Testis (tissue), 3 donors: Measurements from ENCODE around the gene TMEM198. TPM values are rescaled to one million over a fixed set of nuclear protein-coding genes. Genes with fewer than 3 reads are reported as not detected.

Experiments used
- DNase-seq: peaks from one replicate; pipeline ENCODE4 v3.0.0-alpha.2; 2019
- H3K27ac ChIP-seq, 2 donors: fragments of 200-600 bp; sonication (generic); one replicate each; pipeline ENCODE4 v1.5.1; 2019
- H3K27me3 ChIP-seq: fragments of 200-600 bp; sonication (generic); one replicate; pipeline ENCODE4 v1.5.1; 2019
- H3K36me3 ChIP-seq: fragments of 200-600 bp; sonication (generic); one replicate; pipeline ENCODE4 v1.5.1; 2017; ENCODE audit warnings: low read depth; ENCODE audit errors: missing control alignments
- H3K4me1 ChIP-seq: fragments of 200-600 bp; sonication (generic); one replicate; pipeline ENCODE4 v1.5.1; 2019
- H3K4me3 ChIP-seq, 2 donors: fragments of 200-600 bp; sonication (generic); one replicate each; pipeline ENCODE4 v1.5.1; 2017 to 2019
- H3K9me3 ChIP-seq: fragments of 200-600 bp; sonication (generic); one replicate; pipeline ENCODE4 v1.5.1; 2017
- CTCF ChIP-seq, 3 experiments: fragments of 450-650 bp in 2 of 3; fragments of 200-600 bp in 1 of 3; sonication (generic) in 1 of 3; IDR thresholded peaks; one replicate each; pipeline ENCODE4 v1.5.1; 2016 to 2019; ENCODE audit warnings: antibody characterized with exemption in 3 of 3, mild to moderate bottlenecking in 2 of 3, moderate library complexity in 1 of 3
- POLR2A ChIP-seq: fragments of 450-650 bp; IDR thresholded peaks from one replicate; pipeline ENCODE4 v1.6.1; 2017; ENCODE audit warnings: antibody characterized with exemption, mild to moderate bottlenecking, moderate library complexity
- WGBS, 2 donors: methylation state at CpG; one replicate each; pipeline ENCODE4 v1.1.5; 2018; 5-methylcytosine and 5-hydroxymethylcytosine counted together
- intact Hi-C: fragments of 100-400 bp; cut with DNase I; formaldehyde crosslinking; loops from one replicate; pipeline ENCODE4 v1.15.1; 2023; ENCODE audit warnings: low total_unique reads
- polyA plus RNA-seq: library from polyadenylated mRNA; stranded (reverse); fragments of 350-450 nt; fragmentation: Illumina TruSeq; extraction: RNeasy Lipid Tissue Mini Kit (QIAGEN cat#74804); gene quantifications from one replicate; pipeline ENCODE4 v1.2.3, GENCODE V29; 2014; ENCODE audit warnings: low read depth, low replicate concordance; ENCODE audit not compliant: insufficient read depth
- total RNA-seq, 2 donors: library from RNA; depleted of rRNA; stranded (reverse); fragments of >200 nt; gene quantifications; one replicate each; pipeline ENCODE4 v1.2.3, GENCODE V29; 2016

TMEM198 gene
- total and polyA plus RNA-seq, 3 donors from 2014 or later: 7.3 to 11.8 (median 11.3) TPM

DNA sequence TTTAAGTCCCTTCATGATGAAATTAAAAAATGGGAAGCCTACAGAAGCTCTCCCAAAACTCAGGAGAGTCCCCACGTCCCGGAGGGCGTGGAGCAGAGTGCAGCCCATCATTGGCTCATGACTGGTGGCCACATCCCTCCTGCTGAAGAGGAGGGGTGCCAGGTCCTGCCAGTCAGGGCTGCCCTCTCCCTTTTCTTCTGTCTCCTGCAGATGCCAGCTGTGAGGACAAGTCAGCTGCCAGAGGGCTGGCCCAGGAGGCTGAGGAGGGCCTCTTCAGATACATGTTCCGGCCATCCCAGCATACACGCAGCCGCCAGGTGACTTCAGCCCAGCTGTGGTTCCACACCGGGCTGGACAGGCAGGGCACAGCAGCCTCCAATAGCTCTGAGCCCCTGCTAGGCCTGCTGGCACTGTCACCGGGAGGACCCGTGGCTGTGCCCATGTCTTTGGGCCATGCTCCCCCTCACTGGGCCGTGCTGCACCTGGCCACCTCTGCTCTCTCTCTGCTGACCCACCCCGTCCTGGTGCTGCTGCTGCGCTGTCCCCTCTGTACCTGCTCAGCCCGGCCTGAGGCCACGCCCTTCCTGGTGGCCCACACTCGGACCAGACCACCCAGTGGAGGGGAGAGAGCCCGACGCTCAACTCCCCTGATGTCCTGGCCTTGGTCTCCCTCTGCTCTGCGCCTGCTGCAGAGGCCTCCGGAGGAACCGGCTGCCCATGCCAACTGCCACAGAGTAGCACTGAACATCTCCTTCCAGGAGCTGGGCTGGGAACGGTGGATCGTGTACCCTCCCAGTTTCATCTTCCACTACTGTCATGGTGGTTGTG is 30.9 kb downstream of the TMEM198 start:
- Histone ChIP-seq H3K36me3 (no peaks in the 10 kb centered on the region), H3K4me3 (no peak overlapping the region), H3K27ac (peak overlapping the region in 1 of 2 donors; percentile 53), H3K27me3 (no peaks in the 10 kb centered on the region), H3K4me1 (peaks cover 21% of the 10 kb centered on the region), H3K9me3 (no peaks in the 10 kb centered on the region)
- intact Hi-C loops: no loop called here
- 67 to 68% methylated on average over 11 to 22 of the region's 22 CpGs for WGBS, 2 donors
- no peak for TF ChIP-seq CTCF (IDR thresholded peaks at IDR 0.05)
- no peak for TF ChIP-seq POLR2A
- peak; percentile 76 for DNase-seq

GRCh38 chr2:219575566-219576504 is 32.0 kb downstream of the TMEM198 start:
- no peak for DNase-seq

DNA sequence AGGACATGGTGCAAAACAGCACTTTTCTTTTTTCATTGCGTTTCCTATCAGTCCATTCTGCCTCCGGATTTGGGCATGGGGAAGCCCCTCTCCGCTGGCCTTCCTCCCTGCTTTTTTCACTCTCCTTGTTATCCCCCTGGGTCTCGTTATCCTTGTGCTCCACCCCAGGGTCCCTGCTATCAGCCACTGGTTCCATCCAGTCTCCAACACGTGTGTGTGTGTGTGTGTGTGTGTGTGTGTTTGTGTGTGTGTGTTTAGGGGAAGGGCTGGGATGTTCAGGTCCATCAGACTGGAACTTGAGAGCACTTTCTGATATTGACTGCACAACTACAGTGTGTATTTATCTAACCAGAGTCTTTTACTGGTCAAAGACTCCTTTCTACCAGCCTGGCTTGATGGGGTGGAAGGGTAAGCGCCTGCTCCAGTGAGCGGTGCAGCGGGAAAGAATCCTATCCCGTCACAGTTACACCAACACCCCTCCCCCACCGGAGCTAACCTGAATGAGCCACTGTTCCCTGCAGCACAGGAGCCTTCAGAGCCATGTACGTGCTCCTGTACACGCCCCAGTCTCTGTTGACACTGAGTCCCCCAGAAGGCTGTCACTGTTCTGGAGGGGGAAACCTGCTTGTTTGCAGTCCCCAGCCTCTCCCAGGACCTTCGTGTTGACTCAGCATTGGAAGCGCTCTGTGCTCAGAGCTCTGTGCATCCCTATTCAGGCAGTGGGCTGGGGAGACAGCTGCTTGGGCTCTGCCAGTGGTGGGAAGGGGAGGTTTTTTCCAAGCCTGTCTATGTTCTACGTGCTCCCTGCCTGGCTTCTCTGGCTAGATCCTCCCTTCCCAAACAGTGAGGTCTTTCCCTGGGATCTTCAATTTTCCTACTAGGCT is 32.9 kb downstream of the TMEM198 start:
- Histone ChIP-seq H3K4me3 (no peak overlapping the region), H3K4me1 (peaks cover 16% of the 10 kb centered on the region), H3K36me3 (no peaks in the 10 kb centered on the region), H3K27me3 (no peaks in the 10 kb centered on the region), H3K9me3 (no peaks in the 10 kb centered on the region), H3K27ac (no peak overlapping the region)
- DNase-seq: peak; percentile 75
- intact Hi-C loops: no loop called here
- TF ChIP-seq POLR2A: no peak
- 23 to 42% methylated on average over 7 to 15 of the region's 15 CpGs for WGBS, 2 donors

More at GRCh38 chr2:219575566-219576504, 32.0 kb downstream of the TMEM198 start:
- H3K4me1 ChIP-seq: peaks cover 18% of the 10 kb centered on the region
- intact Hi-C loops: no loop called here
- no peaks in the 10 kb centered on the region for H3K36me3 ChIP-seq
- H3K9me3 ChIP-seq: no peaks in the 10 kb centered on the region
- H3K4me3 ChIP-seq: no peak overlapping the region
- no peak overlapping the region for H3K27ac ChIP-seq
- WGBS, 2 donors: 79 to 82% methylated on average over 5 to 6 of the region's 6 CpGs
- H3K27me3 ChIP-seq: no peaks in the 10 kb centered on the region
- no peak for TF ChIP-seq POLR2A

DNA sequence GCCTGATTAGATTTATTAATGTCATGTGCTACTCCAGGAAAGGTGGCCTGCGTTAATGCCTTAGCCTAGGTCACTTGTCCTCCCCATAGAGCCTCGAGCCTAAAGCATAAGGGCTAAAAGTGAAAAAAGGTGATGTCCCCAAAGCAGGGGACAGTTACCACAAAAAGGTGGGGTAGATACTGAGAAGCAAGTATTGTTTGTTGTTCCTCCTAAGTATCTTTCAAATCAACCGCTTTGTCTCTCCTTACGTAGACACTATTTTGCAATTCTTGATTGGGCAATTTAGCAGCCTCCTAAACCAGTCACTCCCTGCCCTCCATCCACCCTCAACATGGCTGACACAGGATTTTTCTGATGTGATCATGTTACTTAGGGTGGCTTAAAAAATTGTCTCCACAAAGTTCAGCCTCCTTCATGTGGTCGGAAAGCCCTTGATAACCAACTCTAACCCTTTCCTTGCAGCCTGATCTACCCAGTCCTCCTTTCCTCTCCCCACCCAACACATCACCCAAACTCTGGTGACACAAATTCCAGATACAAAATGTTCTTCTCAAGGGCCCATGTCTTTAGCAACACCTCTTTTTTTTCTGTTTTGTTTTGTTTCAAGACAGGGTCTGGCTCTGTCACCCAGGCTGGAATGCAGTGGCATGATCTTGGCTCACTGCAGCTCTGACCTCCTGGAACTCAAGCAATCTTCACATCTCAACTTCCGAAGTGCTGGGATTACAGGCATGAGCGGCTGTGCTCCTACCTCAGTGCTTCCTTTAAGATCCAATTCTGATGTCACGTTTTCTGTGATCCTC is 35.2 kb downstream of the TMEM198 start:
- no peak for DNase-seq
- no peak for TF ChIP-seq POLR2A
- TF ChIP-seq CTCF (IDR thresholded peaks at IDR 0.05): no peak
- Histone ChIP-seq H3K9me3 (no peaks in the 10 kb centered on the region), H3K4me1 (peaks cover 9% of the 10 kb centered on the region), H3K4me3 (no peak overlapping the region), H3K36me3 (no peaks in the 10 kb centered on the region), H3K27me3 (no peaks in the 10 kb centered on the region), H3K27ac (no peak overlapping the region)
- WGBS, 2 donors: 80 to 81% methylated on average over 8 of the region's 8 CpGs
- intact Hi-C loops: no loop called here

- WGBS, 2 donors: 72 to 81% methylated on average over 2 of the region's 2 CpGs
- no peak for DNase-seq
- Histone ChIP-seq H3K9me3 (no peaks in the 10 kb centered on the region), H3K36me3 (no peaks in the 10 kb centered on the region), H3K27me3 (no peaks in the 10 kb centered on the region), H3K4me3 (no peak overlapping the region), H3K27ac (no peak overlapping the region), H3K4me1 (peaks cover 3% of the 10 kb centered on the region)
- TF ChIP-seq CTCF (IDR thresholded peaks at IDR 0.05): no peak
- no peak for TF ChIP-seq POLR2A
- intact Hi-C loops: no loop called here
Measured at GRCh38 chr2:219581346-219581745, 37.5 kb downstream of the TMEM198 start.
